HCT116 (cell line): ENCODE measurements around the gene ABHD18. TPM values are rescaled to one million over a fixed set of nuclear protein-coding genes. Genes with fewer than 3 reads are reported as not detected.

Source experiments
- ATAC-seq: fragments of 200-7000 bp; cut with Tn5 transposase; 2 replicates; pipeline ENCODE4 v1.9.1; 2020; ENCODE audit warnings: mild to moderate bottlenecking, moderate library complexity
- BruUV-seq: library from RNA; stranded (reverse); fragments of 400-500 nt; replicated peaks from 2 replicates; lab custom pipeline; 2021; lab: Mats Ljungman, UMichigan
- CTCF ChIA-PET: fragments of 300-600 bp; sonication (Branson Sonifier 250); formaldehyde crosslinking; loops from one replicate; lab custom pipeline; 2021; ENCODE audit warnings: antibody characterized with exemption; lab: Charles Lee
- POLR2A ChIA-PET: fragments of 300-600, 350-600 bp; sonication (Branson Sonifier 250); formaldehyde crosslinking; loops from one replicate; lab custom pipeline; 2021; ENCODE audit warnings: antibody characterized with exemption; lab: Charles Lee
- RAD21 ChIA-PET, 2 experiments: fragments of 300-600 bp; sonication (Branson Sonifier 250); formaldehyde crosslinking; loops; one replicate each; lab custom pipeline; 2023; ENCODE audit warnings: low total read pairs in 2 of 2; ENCODE audit not compliant: uncharacterized antibody in 2 of 2, unreplicated experiment in 2 of 2, low non-redundant PET in 1 of 2; lab: Charles Lee
- DNase-seq: peaks from one replicate; pipeline ENCODE4 v3.0.0-alpha.2; 2010; ENCODE audit warnings: low read depth, low spot score
- H2AFZ ChIP-seq: fragments of 200-600 bp; shearing (Covaris generic), sonication (generic); 2 replicates; pipeline ENCODE4 v1.6.1; 2017; ENCODE audit warnings: low read depth, mixed run types, mixed read lengths, antibody characterized with exemption, low read length; ENCODE audit not compliant: poor library complexity, severe bottlenecking
- H3K27ac ChIP-seq: 2 replicates; pipeline ENCODE4 v1.5.1; 2012; ENCODE audit warnings: low read depth, low read length
- H3K27me3 ChIP-seq: fragments of 200-600 bp; sonication (generic); 2 replicates; pipeline ENCODE4 v1.6.1; 2016; ENCODE audit warnings: mixed run types, low read length, mixed read lengths; ENCODE audit not compliant: insufficient read depth
- H3K36me3 ChIP-seq, 2 experiments: fragments of 200-500 bp in 1 of 2; fragments of 200-600 bp in 1 of 2; sonication (Bioruptor generic) in 1 of 2; sonication (generic) in 1 of 2; 2 replicates each; pipeline versions ENCODE4 v1.5.1 to v1.6.1; 2014 to 2016; ENCODE audit warnings: low read length in 2 of 2, inconsistent platforms in 1 of 2, mixed read lengths in 1 of 2, mixed run types in 1 of 2; ENCODE audit not compliant: insufficient read depth in 2 of 2, control insufficient read depth in 1 of 2
- H3K4me1 ChIP-seq, 2 experiments: fragments of 200-600 bp in 1 of 2; sonication (generic) in 1 of 2; 2 replicates each; pipeline versions ENCODE4 v1.5.1 to v1.6.1; 2012 to 2017; ENCODE audit warnings: low read length in 2 of 2, inconsistent platforms in 1 of 2, mild to moderate bottlenecking in 1 of 2, mixed read lengths in 1 of 2, mixed run types in 1 of 2, moderate library complexity in 1 of 2; ENCODE audit not compliant: insufficient read depth in 2 of 2, control insufficient read depth in 1 of 2
- H3K4me2 ChIP-seq: fragments of 200-600 bp; sonication (generic); 2 replicates; pipeline ENCODE4 v1.6.1; 2017; ENCODE audit warnings: mixed run types, low read length, mixed read lengths
- H3K4me3 ChIP-seq, 2 experiments: fragments of 200-600 bp in 1 of 2; sonication (generic) in 1 of 2; replicated peaks in 1 of 2; 2 replicates each; pipeline ENCODE4 v1.5.1; 2011 to 2016; ENCODE audit warnings: low read length in 2 of 2, control low read depth in 1 of 2, low read depth in 1 of 2, mild to moderate bottlenecking in 1 of 2, mixed read lengths in 1 of 2, mixed run types in 1 of 2
- H3K79me2 ChIP-seq: fragments of 200-600 bp; sonication (generic); 2 replicates; pipeline ENCODE4 v1.6.1; 2017; ENCODE audit warnings: mild to moderate bottlenecking, mixed run types, low read length, moderate library complexity, mixed read lengths; ENCODE audit not compliant: insufficient read depth
- H3K9ac ChIP-seq: fragments of 200-600 bp; sonication (generic); 2 replicates; pipeline ENCODE4 v1.6.1; 2016; ENCODE audit warnings: low read length, mixed read lengths
- H3K9me2 ChIP-seq: fragments of 200-600 bp; sonication (generic), shearing (Covaris generic); 2 replicates; pipeline ENCODE4 v1.6.1; 2017; ENCODE audit warnings: mixed run types, mild to moderate bottlenecking, moderate library complexity; ENCODE audit not compliant: insufficient read depth
- H3K9me3 ChIP-seq, 2 experiments: fragments of 200-500 bp in 1 of 2; fragments of 200-600 bp in 1 of 2; sonication (Bioruptor generic) in 1 of 2; sonication (generic) in 1 of 2; 2 replicates each; pipeline ENCODE4 v1.6.1; 2014 to 2017; ENCODE audit warnings: low read length in 2 of 2, mixed read lengths in 2 of 2, inconsistent platforms in 1 of 2, low read depth in 1 of 2, mild to moderate bottlenecking in 1 of 2, mixed run types in 1 of 2, moderate library complexity in 1 of 2; ENCODE audit not compliant: control insufficient read depth in 1 of 2, insufficient read depth in 1 of 2
- H4K20me1 ChIP-seq: fragments of 200-600 bp; sonication (generic), shearing (Covaris generic); 2 replicates; pipeline ENCODE4 v1.6.1; 2017; ENCODE audit warnings: mixed run types, mild to moderate bottlenecking, moderate library complexity; ENCODE audit not compliant: insufficient read depth
- ATF3 ChIP-seq: IDR thresholded peaks from 2 replicates; pipeline ENCODE4 v1.6.1; 2012
- CBX3 ChIP-seq: IDR thresholded peaks from 2 replicates; pipeline ENCODE4 v1.6.1; 2012; ENCODE audit warnings: low read depth
- CEBPB ChIP-seq: IDR thresholded peaks from 2 replicates; pipeline ENCODE4 v1.6.1; 2012; ENCODE audit warnings: low read depth
- ELF1 ChIP-seq: IDR thresholded peaks from 2 replicates; pipeline ENCODE4 v1.6.1; 2012; ENCODE audit warnings: low read depth, borderline replicate concordance
- EZH2 ChIP-seq: fragments of 200-600 bp; sonication (generic); IDR thresholded peaks from 2 replicates; pipeline ENCODE4 v1.6.1; 2017; ENCODE audit warnings: antibody characterized with exemption, mixed run types
- EZH2phosphoT487 ChIP-seq: fragments of 200-600 bp; IDR thresholded peaks from 2 replicates; pipeline ENCODE4 v1.6.1; 2018; ENCODE audit warnings: antibody characterized with exemption, borderline replicate concordance
- FOSL1 ChIP-seq: IDR thresholded peaks from 2 replicates; pipeline ENCODE4 v1.6.1; 2012; ENCODE audit warnings: low read depth
- JUND ChIP-seq: IDR thresholded peaks from 2 replicates; pipeline ENCODE4 v1.6.1; 2012
- POLR2AphosphoS5 ChIP-seq: IDR thresholded peaks from 2 replicates; pipeline ENCODE4 v1.6.1; 2011; ENCODE audit warnings: mild to moderate bottlenecking, low read depth, low read length, moderate library complexity
- SIN3A ChIP-seq: IDR thresholded peaks from 2 replicates; pipeline ENCODE4 v1.6.1; 2012; ENCODE audit warnings: low read depth
- SRF ChIP-seq: IDR thresholded peaks from 2 replicates; pipeline ENCODE4 v1.6.1; 2012; ENCODE audit warnings: low read depth
- TCF7L2 ChIP-seq: IDR thresholded peaks from 2 replicates; pipeline ENCODE4 v1.7.0; 2011; ENCODE audit warnings: borderline replicate concordance, inconsistent platforms; ENCODE audit not compliant: insufficient read depth, insufficient read length; ENCODE audit errors: extremely low read depth
- YY1 ChIP-seq: IDR thresholded peaks from 2 replicates; pipeline ENCODE4 v1.6.1; 2011; ENCODE audit warnings: low read length, low read depth, moderate library complexity, mild to moderate bottlenecking; ENCODE audit not compliant: insufficient replicate concordance; ENCODE audit errors: extremely low read depth
- ZFX ChIP-seq: fragments of 450-650 bp; IDR thresholded peaks from 2 replicates; pipeline ENCODE4 v1.6.1; 2017
- ZNF274 ChIP-seq: fragments of 200-500 bp; sonication (Bioruptor generic); IDR thresholded peaks from 2 replicates; pipeline ENCODE4 v1.6.1; 2014; ENCODE audit warnings: mild to moderate bottlenecking, low read depth, low read length, inconsistent platforms
- intact Hi-C: fragments of 100-400 bp; cut with micrococcal nuclease; formaldehyde crosslinking; loops from 2 replicates; pipeline ENCODE4 v1.10.0; 2022
- total RNA-seq: library from RNA; stranded (reverse); gene quantifications from one replicate; pipeline ENCODE4 v1.2.1, GENCODE V29; 2021; ENCODE audit not compliant: unreplicated experiment
- TF ChIP-seq, protein P1 (sequence below): IDR thresholded peaks from 2 replicates; pipeline ENCODE4 v1.6.1; 2011; ENCODE audit warnings: mild to moderate bottlenecking, low read length, moderate library complexity; ENCODE audit not compliant: insufficient replicate concordance; ENCODE audit errors: extremely low read depth

ABHD18 gene
- total RNA-seq, 1 experiment from 2014 or later = 9.7 TPM

- no peaks in the 10 kb centered on the region for H3K9me2 ChIP-seq
- intact Hi-C loops = no loop called here
- no peak overlapping the region for H3K27ac ChIP-seq
- H3K79me2 ChIP-seq = peaks cover 28% of the 10 kb centered on the region
- RAD21 ChIA-PET = interaction anchor here in 1 of 2 experiments (0.6 kb wide), 1 partner anchor 8 kb away, joined by 3 read pairs; the partner anchor contains the start of gene ABHD18
- no peaks in the 10 kb centered on the region for H3K4me1 ChIP-seq
- H3K27me3 ChIP-seq = no peaks in the 10 kb centered on the region
- no TSS peak for BruUV-seq
- H2AFZ ChIP-seq = no peak overlapping the region
- CTCF ChIA-PET = no interaction called here
- no peak overlapping the region for H3K9ac ChIP-seq
- peaks cover 0 to 5% of the 10 kb centered on the region in 2 experiments; a peak in 1 of 4 replicates for H3K36me3 ChIP-seq
- no peak overlapping the region for H3K4me3 ChIP-seq
- H4K20me1 ChIP-seq = no peaks in the 10 kb centered on the region
- no peak overlapping the region for H3K4me2 ChIP-seq
- TF ChIP-seq CBX3 (no peak), CEBPB (no peak), ELF1 (no peak), JUND (no peak), ZNF274 (no peak), POLR2AphosphoS5 (no peak), FOSL1 (no peak), SIN3A (no peak), ZFX (no peak), TCF7L2 (no peak), EZH2 (no peak), EZH2phosphoT487 (no peak), SRF (no peak), ATF3 (no peak), YY1 (no peak)
- TF ChIP-seq, protein P1, sequence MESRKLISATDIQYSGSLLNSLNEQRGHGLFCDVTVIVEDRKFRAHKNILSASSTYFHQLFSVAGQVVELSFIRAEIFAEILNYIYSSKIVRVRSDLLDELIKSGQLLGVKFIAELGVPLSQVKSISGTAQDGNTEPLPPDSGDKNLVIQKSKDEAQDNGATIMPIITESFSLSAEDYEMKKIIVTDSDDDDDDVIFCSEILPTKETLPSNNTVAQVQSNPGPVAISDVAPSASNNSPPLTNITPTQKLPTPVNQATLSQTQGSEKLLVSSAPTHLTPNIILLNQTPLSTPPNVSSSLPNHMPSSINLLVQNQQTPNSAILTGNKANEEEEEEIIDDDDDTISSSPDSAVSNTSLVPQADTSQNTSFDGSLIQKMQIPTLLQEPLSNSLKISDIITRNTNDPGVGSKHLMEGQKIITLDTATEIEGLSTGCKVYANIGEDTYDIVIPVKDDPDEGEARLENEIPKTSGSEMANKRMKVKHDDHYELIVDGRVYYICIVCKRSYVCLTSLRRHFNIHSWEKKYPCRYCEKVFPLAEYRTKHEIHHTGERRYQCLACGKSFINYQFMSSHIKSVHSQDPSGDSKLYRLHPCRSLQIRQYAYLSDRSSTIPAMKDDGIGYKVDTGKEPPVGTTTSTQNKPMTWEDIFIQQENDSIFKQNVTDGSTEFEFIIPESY = no peak
- H3K9me3 ChIP-seq = no peaks in the 10 kb centered on the region
- DNase-seq (no peak), ATAC-seq (no peak)
- POLR2A ChIA-PET = no interaction called here
These were observed 8.1 kb upstream of the ABHD18 start for GRCh38 chr4:127957105-127957504.
